ENCODE results near the gene COMMD1. TPM values are rescaled to one million over a fixed set of nuclear protein-coding genes. Genes with fewer than 3 reads are reported as not detected.
"Not testable (repeated sequence)": the region's sequence is repeated elsewhere in the genome, so short reads cannot be mapped to it uniquely, and the experiment has no call there.

The COMMD1 gene
- polyA plus RNA-seq, 4 donors: 29.1 to 45.4 (median 37.5) TPM

GRCh38 chr2:61909116-61909515, 3.6 kb downstream of the COMMD1 start:
- H3K4me1 ChIP-seq (ENCODE audit: control insufficient read depth in 3 of 3, insufficient read depth in 2 of 3, low read depth in 1 of 3, low read length in 2 of 3): no peaks in the 10 kb centered on the region

GRCh38 chr2:61910603-61911002, 5.1 kb downstream of the COMMD1 start:
- no peaks in the 10 kb centered on the region for H3K9me3 ChIP-seq (ENCODE audit: control insufficient read depth in 2 of 2, insufficient read depth in 1 of 2, low read depth in 1 of 2, low read length in 1 of 2)
- no peak overlapping the region for H3K27ac ChIP-seq (ENCODE audit: low read depth in 1 of 3, low read length in 2 of 3)
- no peaks in the 10 kb centered on the region for H3K36me3 ChIP-seq (ENCODE audit: control insufficient read depth in 3 of 3, insufficient read depth in 2 of 3, low read depth in 1 of 3, low read length in 3 of 3)
- no peak for DNase-seq
- no peaks in the 10 kb centered on the region for H3K27me3 ChIP-seq (ENCODE audit: control insufficient read depth in 3 of 3, insufficient read depth in 3 of 3, low read length in 3 of 3)
- WGBS, 3 donors: 55 to 78% (median 67%) methylated on average over 9 of the region's 9 CpGs
- no peak for FAIRE-seq
- no peaks in the 10 kb centered on the region for H3K4me1 ChIP-seq (ENCODE audit: control insufficient read depth in 3 of 3, insufficient read depth in 2 of 3, low read depth in 1 of 3, low read length in 2 of 3)
- no peak overlapping the region for H3K4me3 ChIP-seq (ENCODE audit: low read depth in 1 of 3, low read length in 3 of 3)

More at GRCh38 chr2:61909116-61909515, 3.6 kb downstream of the COMMD1 start:
- no peaks in the 10 kb centered on the region for H3K36me3 ChIP-seq (ENCODE audit: control insufficient read depth in 3 of 3, insufficient read depth in 2 of 3, low read depth in 1 of 3, low read length in 3 of 3)
- no peak for FAIRE-seq
- DNase-seq: no peak
- H3K9me3 ChIP-seq (ENCODE audit: control insufficient read depth in 2 of 2, insufficient read depth in 1 of 2, low read depth in 1 of 2, low read length in 1 of 2): no peaks in the 10 kb centered on the region
- WGBS, 3 donors: 93 to 96% (median 93%) methylated on average over 8 of the region's 8 CpGs
- H3K27ac ChIP-seq (ENCODE audit: low read depth in 1 of 3, low read length in 2 of 3): no peak overlapping the region
- H3K27me3 ChIP-seq (ENCODE audit: control insufficient read depth in 3 of 3, insufficient read depth in 3 of 3, low read length in 3 of 3): no peaks in the 10 kb centered on the region
- no peak overlapping the region for H3K4me3 ChIP-seq (ENCODE audit: low read depth in 1 of 3, low read length in 3 of 3)

- no peak for DNase-seq
- H3K4me3 ChIP-seq (ENCODE audit: low read depth in 1 of 3, low read length in 3 of 3): no peak overlapping the region
- no peaks in the 10 kb centered on the region for H3K9me3 ChIP-seq (ENCODE audit: control insufficient read depth in 2 of 2, insufficient read depth in 1 of 2, low read depth in 1 of 2, low read length in 1 of 2)
- FAIRE-seq: no peak
- WGBS, 3 donors: 94 to 97% (median 96%) methylated on average over 4 of the region's 4 CpGs
- H3K4me1 ChIP-seq (ENCODE audit: control insufficient read depth in 3 of 3, insufficient read depth in 2 of 3, low read depth in 1 of 3, low read length in 2 of 3): no peaks in the 10 kb centered on the region
- H3K27ac ChIP-seq (ENCODE audit: low read depth in 1 of 3, low read length in 2 of 3): no peak overlapping the region
- H3K27me3 ChIP-seq (ENCODE audit: control insufficient read depth in 3 of 3, insufficient read depth in 3 of 3, low read length in 3 of 3): no peaks in the 10 kb centered on the region
- peaks cover 0 to 6% (median 0%) of the 10 kb centered on the region in 3 donors for H3K36me3 ChIP-seq (ENCODE audit: control insufficient read depth in 3 of 3, insufficient read depth in 2 of 3, low read depth in 1 of 3, low read length in 3 of 3)
These were observed 6.0 kb downstream of the COMMD1 start for GRCh38 chr2:61911510-61911909.

- not testable (repeated sequence) for H3K4me3 ChIP-seq (ENCODE audit: low read depth in 1 of 3, low read length in 3 of 3); H3K4me1 ChIP-seq (ENCODE audit: control insufficient read depth in 3 of 3, insufficient read depth in 2 of 3, low read depth in 1 of 3, low read length in 2 of 3); H3K9me3 ChIP-seq (ENCODE audit: control insufficient read depth in 2 of 2, insufficient read depth in 1 of 2, low read depth in 1 of 2, low read length in 1 of 2); H3K27ac ChIP-seq (ENCODE audit: low read depth in 1 of 3, low read length in 2 of 3); FAIRE-seq; DNase-seq; H3K27me3 ChIP-seq (ENCODE audit: control insufficient read depth in 3 of 3, insufficient read depth in 3 of 3, low read length in 3 of 3)
- WGBS, 3 donors: 75 to 85% (median 76%) methylated on average over 4 of the region's 4 CpGs
- H3K36me3 ChIP-seq (ENCODE audit: control insufficient read depth in 3 of 3, insufficient read depth in 2 of 3, low read depth in 1 of 3, low read length in 3 of 3): peaks cover 0 to 14% (median 0%) of the 10 kb centered on the region in 3 donors
These were observed 9.3 kb downstream of the COMMD1 start for GRCh38 chr2:61914794-61915193.

DNA sequence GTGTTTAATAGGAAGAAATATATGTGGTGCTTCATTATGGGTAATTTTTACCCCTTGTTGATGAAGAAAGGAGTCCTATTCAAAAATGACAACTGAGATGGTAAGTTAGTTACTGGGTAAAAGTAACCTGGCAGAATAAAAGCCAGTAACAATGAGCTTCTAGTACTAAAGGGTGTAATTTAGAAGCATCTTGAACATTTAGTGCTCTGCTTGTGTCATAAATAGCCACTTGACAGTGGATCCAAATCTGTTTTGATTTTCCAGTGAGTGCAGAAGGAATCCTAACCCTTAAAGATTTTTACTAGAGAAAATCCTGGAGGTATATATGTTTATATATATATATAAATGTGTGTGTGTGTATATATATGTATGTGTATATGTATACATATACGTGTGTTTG, 15.1 kb downstream of the COMMD1 start:
- DNase-seq: no peak
- Histone ChIP-seq H3K27me3 (ENCODE audit: control insufficient read depth in 3 of 3, insufficient read depth in 3 of 3, low read length in 3 of 3) (no peaks in the 10 kb centered on the region), H3K4me1 (ENCODE audit: control insufficient read depth in 3 of 3, insufficient read depth in 2 of 3, low read depth in 1 of 3, low read length in 2 of 3) (no peaks in the 10 kb centered on the region), H3K4me3 (ENCODE audit: low read depth in 1 of 3, low read length in 3 of 3) (no peak overlapping the region), H3K36me3 (ENCODE audit: control insufficient read depth in 3 of 3, insufficient read depth in 2 of 3, low read depth in 1 of 3, low read length in 3 of 3) (peaks cover 0 to 28% (median 0%) of the 10 kb centered on the region in 3 donors), H3K9me3 (ENCODE audit: control insufficient read depth in 2 of 2, insufficient read depth in 1 of 2, low read depth in 1 of 2, low read length in 1 of 2) (no peaks in the 10 kb centered on the region), H3K27ac (ENCODE audit: low read depth in 1 of 3, low read length in 2 of 3) (no peak overlapping the region)
- no peak for FAIRE-seq
- WGBS, 3 donors: 80 to 100% (median 90%) methylated on average over 1 of the region's 1 CpG

GRCh38 chr2:61922714-61923113, 17.2 kb downstream of the COMMD1 start:
- H3K27me3 ChIP-seq (ENCODE audit: control insufficient read depth in 3 of 3, insufficient read depth in 3 of 3, low read length in 3 of 3): no peaks in the 10 kb centered on the region
- H3K36me3 ChIP-seq (ENCODE audit: control insufficient read depth in 3 of 3, insufficient read depth in 2 of 3, low read depth in 1 of 3, low read length in 3 of 3): peaks cover 0 to 24% (median 0%) of the 10 kb centered on the region in 3 donors
- H3K4me1 ChIP-seq (ENCODE audit: control insufficient read depth in 3 of 3, insufficient read depth in 2 of 3, low read depth in 1 of 3, low read length in 2 of 3): no peaks in the 10 kb centered on the region
- H3K27ac ChIP-seq (ENCODE audit: low read depth in 1 of 3, low read length in 2 of 3): no peak overlapping the region
- no peak for FAIRE-seq
- no peak for DNase-seq
- H3K4me3 ChIP-seq (ENCODE audit: low read depth in 1 of 3, low read length in 3 of 3): no peak overlapping the region
- peaks cover 0 to 2% of the 10 kb centered on the region in 2 donors for H3K9me3 ChIP-seq (ENCODE audit: control insufficient read depth in 2 of 2, insufficient read depth in 1 of 2, low read depth in 1 of 2, low read length in 1 of 2)

GRCh38 chr2:61924895-61925663, 19.6 kb downstream of the COMMD1 start:
- WGBS, 3 donors: 80 to 89% (median 83%) methylated on average over 15 of the region's 15 CpGs
- Histone ChIP-seq H3K4me3 (ENCODE audit: low read depth in 1 of 3, low read length in 3 of 3) (no peak overlapping the region), H3K27ac (ENCODE audit: low read depth in 1 of 3, low read length in 2 of 3) (no peak overlapping the region), H3K4me1 (ENCODE audit: control insufficient read depth in 3 of 3, insufficient read depth in 2 of 3, low read depth in 1 of 3, low read length in 2 of 3) (peaks cover 0 to 4% (median 0%) of the 10 kb centered on the region in 3 donors), H3K36me3 (ENCODE audit: control insufficient read depth in 3 of 3, insufficient read depth in 2 of 3, low read depth in 1 of 3, low read length in 3 of 3) (peaks cover 0 to 17% (median 0%) of the 10 kb centered on the region in 3 donors), H3K27me3 (ENCODE audit: control insufficient read depth in 3 of 3, insufficient read depth in 3 of 3, low read length in 3 of 3) (no peaks in the 10 kb centered on the region), H3K9me3 (ENCODE audit: control insufficient read depth in 2 of 2, insufficient read depth in 1 of 2, low read depth in 1 of 2, low read length in 1 of 2) (peaks cover 0 to 3% of the 10 kb centered on the region in 2 donors)
- DNase-seq (no peak), FAIRE-seq (no peak)

GRCh38 chr2:61926531-61927477, 21.3 kb downstream of the COMMD1 start:
- H3K36me3 ChIP-seq (ENCODE audit: control insufficient read depth in 3 of 3, insufficient read depth in 2 of 3, low read depth in 1 of 3, low read length in 3 of 3): peaks cover 0 to 14% (median 0%) of the 10 kb centered on the region in 3 donors
- DNase-seq: no peak
- H3K27me3 ChIP-seq (ENCODE audit: control insufficient read depth in 3 of 3, insufficient read depth in 3 of 3, low read length in 3 of 3): no peaks in the 10 kb centered on the region
- peaks cover 0 to 4% (median 0%) of the 10 kb centered on the region in 3 donors for H3K4me1 ChIP-seq (ENCODE audit: control insufficient read depth in 3 of 3, insufficient read depth in 2 of 3, low read depth in 1 of 3, low read length in 2 of 3)
- 89 to 90% (median 89%) methylated on average over 8 of the region's 8 CpGs for WGBS, 3 donors
- H3K9me3 ChIP-seq (ENCODE audit: control insufficient read depth in 2 of 2, insufficient read depth in 1 of 2, low read depth in 1 of 2, low read length in 1 of 2): peaks cover 0 to 3% of the 10 kb centered on the region in 2 donors
- H3K27ac ChIP-seq (ENCODE audit: low read depth in 1 of 3, low read length in 2 of 3): no peak overlapping the region
- no peak overlapping the region for H3K4me3 ChIP-seq (ENCODE audit: low read depth in 1 of 3, low read length in 3 of 3)
- no peak for FAIRE-seq
